Thoracic aorta (tissue), 2 donors: ENCODE measurements around the gene PODN. TPM values are rescaled to one million over a fixed set of nuclear protein-coding genes. Genes with fewer than 3 reads are reported as not detected.

Source experiments
- ATAC-seq: fragments of 150-250 bp; one replicate; pipeline ENCODE4 v1.8.0; 2017; ENCODE audit warnings: low read depth; ENCODE audit not compliant: insufficient number of reproducible peaks, low FRiP score
- DNase-seq: peaks from one replicate; pipeline ENCODE4 v3.0.0-alpha.2; 2020; ENCODE audit warnings: low spot score
- H3K27ac ChIP-seq, 2 donors: fragments of 200-600 bp; sonication (generic); 1 replicate in 1 of 2; 2 replicates in 1 of 2; pipeline ENCODE4 v1.5.1; 2016; ENCODE audit warnings: mild to moderate bottlenecking in 2 of 2, moderate library complexity in 2 of 2
- H3K27me3 ChIP-seq: fragments of 200-600 bp; sonication (generic); replicated peaks from 2 replicates; pipeline ENCODE4 v1.6.0; 2016; ENCODE audit warnings: mild to moderate bottlenecking; ENCODE audit not compliant: insufficient read depth
- H3K36me3 ChIP-seq: fragments of 200-600 bp; sonication (generic); one replicate; pipeline ENCODE4 v1.5.1; 2016
- H3K4me1 ChIP-seq, 2 donors: fragments of 200-600 bp; sonication (generic); 1 replicate in 1 of 2; 2 replicates in 1 of 2; pipeline versions ENCODE4 v1.5.1 to v1.6.0; 2016; ENCODE audit warnings: low read depth in 2 of 2, mild to moderate bottlenecking in 1 of 2; ENCODE audit not compliant: control insufficient read depth in 1 of 2
- H3K4me3 ChIP-seq: fragments of 200-600 bp; sonication (generic); 2 replicates; pipeline ENCODE4 v1.5.1; 2016; ENCODE audit warnings: mild to moderate bottlenecking
- H3K9me3 ChIP-seq: fragments of 200-600 bp; sonication (generic); 2 replicates; pipeline ENCODE4 v1.5.1; 2016
- total RNA-seq, 2 donors: library from RNA; depleted of rRNA; stranded (reverse); fragments of >200 nt; gene quantifications; one replicate each; pipeline versions ENCODE4 v1.1.0 to v1.2.3, GENCODE V29; 2016
- TF ChIP-seq, protein P1 (sequence below): fragments of 200-600 bp; sonication (generic); IDR thresholded peaks from one replicate; pipeline ENCODE4 v1.5.1; 2019; ENCODE audit warnings: antibody characterized with exemption

The PODN gene
- total RNA-seq, 2 donors from 2014 or later = 119 to 152 TPM

DNA sequence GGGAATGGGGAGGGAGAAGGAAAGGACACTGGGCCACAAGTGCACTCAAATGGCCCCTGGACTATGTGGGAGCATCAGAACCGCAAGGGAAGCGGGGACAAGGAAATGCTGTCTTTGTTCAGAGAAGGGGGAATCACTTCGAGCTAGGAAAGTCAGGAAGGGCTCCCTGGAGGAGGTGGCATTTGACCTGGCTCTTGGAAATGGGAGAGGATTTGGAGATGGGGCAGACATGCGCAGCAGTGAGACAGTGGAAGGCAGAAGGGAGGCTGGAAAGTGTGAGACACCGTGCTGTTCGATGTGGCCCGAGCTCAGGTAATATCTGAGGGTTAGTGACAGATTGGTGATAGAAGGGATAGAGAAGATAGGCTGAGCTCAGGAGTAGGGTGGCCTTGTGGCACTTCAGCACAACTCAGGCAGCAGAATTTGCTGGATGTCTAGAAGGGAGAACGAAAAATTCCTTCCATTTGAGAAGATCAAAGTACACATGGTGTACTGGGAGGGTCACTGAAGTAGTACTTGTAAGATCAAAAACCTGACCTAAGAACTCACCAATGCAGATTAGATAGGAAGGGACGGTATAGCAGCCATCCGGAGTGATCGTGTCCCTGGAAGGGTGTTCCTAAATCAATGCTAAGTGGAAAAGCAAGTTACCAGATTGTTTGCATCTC is 55.1 kb downstream of the PODN start:
- H3K9me3 ChIP-seq = peaks cover 3% of the 10 kb centered on the region
- DNase-seq (no peak), ATAC-seq (no peak)
- H3K36me3 ChIP-seq = no peaks in the 10 kb centered on the region
- no peaks in the 10 kb centered on the region for H3K27me3 ChIP-seq
- H3K4me3 ChIP-seq = no peak overlapping the region
- H3K27ac ChIP-seq = no peak overlapping the region
- H3K4me1 ChIP-seq = peaks cover 9 to 35% of the 10 kb centered on the region in 2 donors
- TF ChIP-seq, protein P1, sequence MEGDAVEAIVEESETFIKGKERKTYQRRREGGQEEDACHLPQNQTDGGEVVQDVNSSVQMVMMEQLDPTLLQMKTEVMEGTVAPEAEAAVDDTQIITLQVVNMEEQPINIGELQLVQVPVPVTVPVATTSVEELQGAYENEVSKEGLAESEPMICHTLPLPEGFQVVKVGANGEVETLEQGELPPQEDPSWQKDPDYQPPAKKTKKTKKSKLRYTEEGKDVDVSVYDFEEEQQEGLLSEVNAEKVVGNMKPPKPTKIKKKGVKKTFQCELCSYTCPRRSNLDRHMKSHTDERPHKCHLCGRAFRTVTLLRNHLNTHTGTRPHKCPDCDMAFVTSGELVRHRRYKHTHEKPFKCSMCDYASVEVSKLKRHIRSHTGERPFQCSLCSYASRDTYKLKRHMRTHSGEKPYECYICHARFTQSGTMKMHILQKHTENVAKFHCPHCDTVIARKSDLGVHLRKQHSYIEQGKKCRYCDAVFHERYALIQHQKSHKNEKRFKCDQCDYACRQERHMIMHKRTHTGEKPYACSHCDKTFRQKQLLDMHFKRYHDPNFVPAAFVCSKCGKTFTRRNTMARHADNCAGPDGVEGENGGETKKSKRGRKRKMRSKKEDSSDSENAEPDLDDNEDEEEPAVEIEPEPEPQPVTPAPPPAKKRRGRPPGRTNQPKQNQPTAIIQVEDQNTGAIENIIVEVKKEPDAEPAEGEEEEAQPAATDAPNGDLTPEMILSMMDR = no peak

DNA sequence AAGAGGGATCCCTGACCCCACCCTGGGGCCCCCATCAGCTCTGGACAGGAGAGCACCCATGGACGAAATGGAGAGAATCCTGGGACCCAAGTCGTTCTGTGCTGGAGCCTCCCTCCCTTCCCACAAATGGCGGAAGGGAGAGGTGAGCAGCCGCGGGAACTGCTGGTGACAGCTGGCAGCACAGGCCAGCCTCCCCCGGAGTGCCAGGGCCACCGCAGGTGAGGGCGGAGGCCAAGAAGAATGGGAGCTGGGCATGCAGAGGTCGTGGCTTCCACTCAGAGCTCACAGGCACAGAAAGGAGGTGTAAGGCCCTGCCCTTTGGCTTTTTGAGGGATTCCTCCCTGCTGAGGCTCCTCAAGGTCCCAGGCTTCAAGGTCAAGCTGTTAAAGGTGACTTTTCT is 55.8 kb downstream of the PODN start:
- H3K36me3 ChIP-seq = no peaks in the 10 kb centered on the region
- H3K4me3 ChIP-seq = no peak overlapping the region
- H3K27me3 ChIP-seq = no peaks in the 10 kb centered on the region
- H3K4me1 ChIP-seq = peaks cover 7 to 38% of the 10 kb centered on the region in 2 donors
- H3K27ac ChIP-seq = no peak overlapping the region
- ATAC-seq = no peak
- DNase-seq = no peak
- no peaks in the 10 kb centered on the region for H3K9me3 ChIP-seq
- TF ChIP-seq, protein P1 = no peak

DNA sequence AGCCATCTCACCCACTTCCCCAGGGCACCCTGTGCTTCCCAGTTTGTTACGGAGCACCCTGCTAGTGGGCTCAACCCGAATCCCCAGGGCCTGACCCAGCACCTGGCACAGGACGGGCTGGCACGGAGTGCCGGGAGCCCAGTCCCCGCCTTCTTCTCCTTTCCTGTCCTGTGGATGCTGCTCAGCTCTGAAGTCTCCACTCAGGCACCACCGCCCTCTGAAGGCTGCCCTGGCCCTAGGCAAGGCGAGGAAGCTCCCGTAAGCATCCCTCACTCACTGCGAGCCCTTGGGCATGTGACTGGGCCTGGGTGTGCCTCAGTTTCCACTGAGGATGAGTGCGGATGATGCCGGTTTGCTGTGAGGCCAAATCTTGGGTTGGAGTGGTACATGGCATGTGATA is 58.6 kb downstream of the PODN start:
- no peaks in the 10 kb centered on the region for H3K27me3 ChIP-seq
- no peaks in the 10 kb centered on the region for H3K9me3 ChIP-seq
- DNase-seq = no peak
- no peak overlapping the region for H3K4me3 ChIP-seq
- peaks cover 14 to 55% of the 10 kb centered on the region in 2 donors for H3K4me1 ChIP-seq
- ATAC-seq = no peak
- H3K27ac ChIP-seq = no peak overlapping the region
- TF ChIP-seq, protein P1 = no peak
- H3K36me3 ChIP-seq = no peaks in the 10 kb centered on the region

DNA sequence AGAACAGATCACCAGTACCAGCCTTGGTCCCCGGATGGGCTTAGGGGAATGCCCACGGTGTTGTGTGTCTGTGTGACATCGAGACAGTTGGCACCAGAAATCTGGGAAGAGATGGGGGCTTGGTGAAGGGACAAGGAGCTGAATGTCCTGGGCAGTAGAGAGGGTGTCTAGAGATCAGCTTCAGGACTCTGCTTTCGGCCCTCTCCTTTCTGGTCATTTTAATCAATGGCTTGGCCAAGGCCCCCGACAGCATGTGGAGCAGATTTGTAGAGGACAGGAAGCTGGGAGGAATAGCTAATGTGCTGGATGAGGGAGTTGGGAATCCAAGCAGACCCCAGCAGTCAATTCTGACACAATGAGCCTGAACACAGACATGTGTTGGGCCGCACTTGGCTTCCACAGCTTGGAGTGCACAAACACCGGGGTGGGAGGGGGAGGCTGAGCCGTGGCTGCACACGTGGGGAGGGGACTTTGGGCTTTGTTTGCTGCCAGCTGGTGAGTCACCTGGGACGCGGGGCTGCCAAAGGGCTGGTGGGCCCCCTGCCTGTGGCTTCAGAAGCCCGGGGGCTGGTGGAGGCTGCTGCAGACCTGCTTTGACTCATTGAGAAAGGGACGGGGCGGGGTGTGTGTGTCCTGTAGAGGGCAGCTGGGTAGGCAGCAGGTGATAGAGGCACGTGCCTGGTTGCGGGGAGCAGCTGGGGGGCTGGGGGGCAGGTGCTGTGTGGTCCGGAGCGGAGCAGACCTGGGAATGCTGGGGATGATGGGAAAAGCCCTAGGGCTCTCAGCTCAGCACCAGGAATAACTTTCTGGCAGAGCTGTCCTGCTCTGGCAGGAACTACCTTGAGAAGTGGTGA is 59.5 kb downstream of the PODN start:
- TF ChIP-seq, protein P1 = no peak

DNA sequence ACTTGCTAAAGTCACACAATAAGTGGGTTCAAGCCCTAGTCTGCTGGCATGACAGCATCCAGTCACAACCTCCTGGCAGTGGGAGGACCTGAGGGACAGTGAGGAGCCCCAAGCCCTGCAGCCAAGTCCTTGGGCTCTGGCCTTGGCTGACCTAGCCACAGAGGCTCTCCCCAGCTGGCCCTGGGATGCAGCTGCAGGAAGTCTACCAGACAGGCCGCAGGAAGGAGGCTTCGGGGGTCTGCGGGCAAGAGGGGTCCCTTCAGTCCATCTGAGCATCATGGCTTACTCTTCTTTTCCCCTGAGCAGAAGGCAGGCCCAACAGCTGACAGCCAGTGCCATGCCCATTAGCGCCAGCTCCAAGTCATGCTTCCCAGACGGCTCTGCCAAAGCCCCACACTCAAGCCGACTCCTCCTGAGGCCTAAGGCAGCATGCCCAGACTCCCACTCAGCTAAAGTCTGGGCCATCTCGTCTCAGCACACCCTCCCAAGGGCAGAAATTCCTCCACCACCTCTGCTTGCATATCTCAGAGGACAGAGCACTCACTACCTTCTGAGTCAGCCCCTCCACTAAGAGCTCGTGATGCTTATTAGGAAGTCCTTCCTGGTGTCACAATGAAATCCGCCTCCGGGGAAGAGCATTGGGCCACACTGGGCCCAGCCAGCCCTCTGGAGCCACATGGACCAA is 60.3 kb downstream of the PODN start:
- no peaks in the 10 kb centered on the region for H3K27me3 ChIP-seq
- H3K4me3 ChIP-seq = no peak overlapping the region
- no peaks in the 10 kb centered on the region for H3K36me3 ChIP-seq
- DNase-seq (no peak), ATAC-seq (peak; percentile 38)
- H3K9me3 ChIP-seq = no peaks in the 10 kb centered on the region
- peaks cover 14 to 51% of the 10 kb centered on the region in 2 donors for H3K4me1 ChIP-seq
- peak overlapping the region; percentile 68 to 78 for H3K27ac ChIP-seq
- TF ChIP-seq, protein P1 = no peak

More for the DNA sequence above, 59.5 kb downstream of the PODN start:
- DNase-seq (no peak), ATAC-seq (no peak)
- H3K4me3 ChIP-seq = no peak overlapping the region
- no peaks in the 10 kb centered on the region for H3K36me3 ChIP-seq
- peak overlapping the region in 1 of 2 donors; percentile 68 for H3K27ac ChIP-seq
- no peaks in the 10 kb centered on the region for H3K27me3 ChIP-seq
- H3K4me1 ChIP-seq = peaks cover 14 to 51% of the 10 kb centered on the region in 2 donors
- H3K9me3 ChIP-seq = no peaks in the 10 kb centered on the region
